SK-N-SH treated with all-trans-retinoic acid at 6 μM for 48 hours (cell line): ENCODE results near the gene COX7A1.
A peak's percentile ranks its signal among the peaks of the same experiment; 100 is the strongest.

Source experiments
- ATAC-seq: fragments of 200-7000 bp; cut with Tn5 transposase; 3 replicates; pipeline ENCODE4 v1.9.1; 2020; ENCODE audit warnings: mild to moderate bottlenecking, moderate library complexity
- ARNTL ChIP-seq: fragments of 450-650 bp; formaldehyde crosslinking; IDR thresholded peaks from 2 replicates; pipeline ENCODE4 v1.5.0; 2020; ENCODE audit warnings: low read depth, mild to moderate bottlenecking, moderate library complexity, borderline replicate concordance
- BACH2 ChIP-seq: fragments of 250-450 bp; sonication (Bioruptor Pico); IDR thresholded peaks from 2 replicates; pipeline ENCODE4 v1.9.0; 2021; ENCODE audit warnings: mild to moderate bottlenecking, borderline replicate concordance
- CSDC2 ChIP-seq: fragments of 250-450 bp; sonication (Bioruptor Pico); IDR thresholded peaks from 2 replicates; pipeline ENCODE4 v1.5.0; 2020; ENCODE audit warnings: mild to moderate bottlenecking, moderate library complexity
- ESRRG ChIP-seq: fragments of 250-450 bp; sonication (Bioruptor Pico); IDR thresholded peaks from 2 replicates; pipeline ENCODE4 v1.6.1; 2021; ENCODE audit warnings: mild to moderate bottlenecking
- GLIS3 ChIP-seq: fragments of 250-450 bp; sonication (Bioruptor Pico); IDR thresholded peaks from 2 replicates; pipeline ENCODE4 v1.5.0; 2020; ENCODE audit warnings: mild to moderate bottlenecking, moderate library complexity
- ISL1 ChIP-seq: fragments of 250-450 bp; sonication (Bioruptor Pico); IDR thresholded peaks from 2 replicates; pipeline ENCODE4 v2.1.2; 2022; ENCODE audit warnings: mild to moderate bottlenecking, moderate library complexity
- OSR1 ChIP-seq: fragments of 250-450 bp; sonication (Bioruptor Pico); IDR thresholded peaks from 2 replicates; pipeline ENCODE4 v1.8.0; 2022; ENCODE audit warnings: moderate library complexity, mild to moderate bottlenecking, inconsistent platforms
- PATZ1 ChIP-seq: fragments of 250-450 bp; sonication (Bioruptor Pico); IDR thresholded peaks from 2 replicates; pipeline ENCODE4 v1.8.0; 2020; ENCODE audit warnings: mild to moderate bottlenecking, moderate library complexity, borderline replicate concordance
- PPARA ChIP-seq: fragments of 250-450 bp; sonication (Bioruptor Pico); IDR thresholded peaks from 2 replicates; pipeline ENCODE4 v1.5.0; 2020; ENCODE audit warnings: mild to moderate bottlenecking, borderline replicate concordance
- SNAI2 ChIP-seq: fragments of 250-450 bp; sonication (Bioruptor Pico); IDR thresholded peaks from 2 replicates; pipeline ENCODE4 v1.5.0; 2020; ENCODE audit warnings: mild to moderate bottlenecking, moderate library complexity
- TCF4 ChIP-seq: fragments of 250-450 bp; sonication (Bioruptor Pico); IDR thresholded peaks from 2 replicates; pipeline ENCODE4 v1.8.0; 2021; ENCODE audit warnings: mild to moderate bottlenecking, moderate library complexity, borderline replicate concordance
- TOX ChIP-seq: fragments of 250-450 bp; sonication (Bioruptor Pico); IDR thresholded peaks from 2 replicates; pipeline ENCODE4 v1.8.0; 2021; ENCODE audit warnings: mild to moderate bottlenecking, moderate library complexity, borderline replicate concordance
- TSHZ2 ChIP-seq: fragments of 250-450 bp; sonication (Bioruptor Pico); IDR thresholded peaks from 2 replicates; pipeline ENCODE4 v1.5.0; 2020; ENCODE audit warnings: mild to moderate bottlenecking, moderate library complexity
- ZC3H10 ChIP-seq: fragments of 250-450 bp; sonication (Bioruptor Pico); IDR thresholded peaks from 2 replicates; pipeline ENCODE4 v1.5.1; 2021; ENCODE audit warnings: mild to moderate bottlenecking, moderate library complexity
- ZFP3 ChIP-seq: fragments of 250-450 bp; sonication (Bioruptor Pico); IDR thresholded peaks from 2 replicates; pipeline ENCODE4 v1.5.0; 2020; ENCODE audit warnings: mild to moderate bottlenecking, moderate library complexity
- ZFP30 ChIP-seq: fragments of 450-650 bp; formaldehyde crosslinking; IDR thresholded peaks from 2 replicates; pipeline ENCODE4 v1.5.0; 2022; ENCODE audit warnings: mild to moderate bottlenecking, moderate library complexity
- ZNF565 ChIP-seq: fragments of 450-650 bp; formaldehyde crosslinking; conservative IDR thresholded peaks from 2 replicates; pipeline ENCODE4 v1.5.0; 2020; ENCODE audit warnings: low read depth, mild to moderate bottlenecking, moderate library complexity
- ZNF70 ChIP-seq: fragments of 450-650 bp; formaldehyde crosslinking; IDR thresholded peaks from 2 replicates; pipeline ENCODE4 v1.5.0; 2020; ENCODE audit warnings: mild to moderate bottlenecking, moderate library complexity
- ZNF8 ChIP-seq: fragments of 450-650 bp; formaldehyde crosslinking; IDR thresholded peaks from 2 replicates; pipeline ENCODE4 v1.5.0; 2020; ENCODE audit warnings: mild to moderate bottlenecking, moderate library complexity
- TF ChIP-seq, protein P1 (sequence below): fragments of 250-450 bp; sonication (Bioruptor Pico); IDR thresholded peaks from 2 replicates; pipeline ENCODE4 v1.5.1; 2020; ENCODE audit warnings: low read depth, mild to moderate bottlenecking, moderate library complexity
- TF ChIP-seq, protein P2 (sequence below): fragments of 250-450 bp; sonication (Bioruptor Pico); IDR thresholded peaks from 2 replicates; pipeline ENCODE4 v1.8.0; 2021; ENCODE audit warnings: low read depth, mild to moderate bottlenecking, moderate library complexity, borderline replicate concordance

COX7A1 gene

DNA sequence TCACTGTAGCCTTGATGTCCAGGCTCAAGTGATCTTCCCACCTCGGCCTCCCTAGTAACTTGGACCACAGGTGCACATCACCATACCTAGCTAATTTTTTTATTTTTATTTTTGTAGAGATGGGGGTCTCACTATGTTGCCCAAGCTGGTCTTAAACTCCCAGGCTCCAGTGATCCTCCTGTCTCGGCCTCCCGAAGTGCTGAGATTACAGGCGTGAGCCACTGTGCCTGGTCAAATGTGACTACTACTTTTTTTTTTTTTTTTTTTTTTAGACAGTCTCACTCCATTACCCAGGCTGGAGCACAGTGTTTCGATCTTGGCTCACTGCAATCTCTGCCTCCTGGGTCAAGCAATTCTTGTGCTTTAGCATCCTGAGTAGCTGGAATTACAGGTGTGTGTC lies 20.6 kb upstream of the COX7A1 start:
- no peak for TF ChIP-seq TSHZ2 (CRISPR knock-in tag)
- TF ChIP-seq ARNTL = no peak
- TF ChIP-seq, protein P1, sequence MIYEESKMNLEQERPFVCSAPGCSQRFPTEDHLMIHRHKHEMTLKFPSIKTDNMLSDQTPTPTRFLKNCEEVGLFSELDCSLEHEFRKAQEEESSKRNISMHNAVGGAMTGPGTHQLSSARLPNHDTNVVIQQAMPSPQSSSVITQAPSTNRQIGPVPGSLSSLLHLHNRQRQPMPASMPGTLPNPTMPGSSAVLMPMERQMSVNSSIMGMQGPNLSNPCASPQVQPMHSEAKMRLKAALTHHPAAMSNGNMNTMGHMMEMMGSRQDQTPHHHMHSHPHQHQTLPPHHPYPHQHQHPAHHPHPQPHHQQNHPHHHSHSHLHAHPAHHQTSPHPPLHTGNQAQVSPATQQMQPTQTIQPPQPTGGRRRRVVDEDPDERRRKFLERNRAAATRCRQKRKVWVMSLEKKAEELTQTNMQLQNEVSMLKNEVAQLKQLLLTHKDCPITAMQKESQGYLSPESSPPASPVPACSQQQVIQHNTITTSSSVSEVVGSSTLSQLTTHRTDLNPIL (CRISPR knock-in tag) = no peak
- TF ChIP-seq ZFP3 (CRISPR knock-in tag) = no peak
- TF ChIP-seq GLIS3 (CRISPR knock-in tag) = no peak
- TF ChIP-seq PPARA (CRISPR knock-in tag) = no peak
- TF ChIP-seq BACH2 (CRISPR knock-in tag) = no peak
- no peak for TF ChIP-seq ZNF70 (CRISPR knock-in tag)
- TF ChIP-seq OSR1 (CRISPR knock-in tag) = no peak
- TF ChIP-seq SNAI2 = no peak
- TF ChIP-seq ZNF565 (CRISPR knock-in tag) = no peak
- TF ChIP-seq PATZ1 (CRISPR knock-in tag) = no peak
- TF ChIP-seq TCF4 (CRISPR knock-in tag) = no peak
- TF ChIP-seq, all 23 proteins: peak for 0
- ATAC-seq = no peak

DNA sequence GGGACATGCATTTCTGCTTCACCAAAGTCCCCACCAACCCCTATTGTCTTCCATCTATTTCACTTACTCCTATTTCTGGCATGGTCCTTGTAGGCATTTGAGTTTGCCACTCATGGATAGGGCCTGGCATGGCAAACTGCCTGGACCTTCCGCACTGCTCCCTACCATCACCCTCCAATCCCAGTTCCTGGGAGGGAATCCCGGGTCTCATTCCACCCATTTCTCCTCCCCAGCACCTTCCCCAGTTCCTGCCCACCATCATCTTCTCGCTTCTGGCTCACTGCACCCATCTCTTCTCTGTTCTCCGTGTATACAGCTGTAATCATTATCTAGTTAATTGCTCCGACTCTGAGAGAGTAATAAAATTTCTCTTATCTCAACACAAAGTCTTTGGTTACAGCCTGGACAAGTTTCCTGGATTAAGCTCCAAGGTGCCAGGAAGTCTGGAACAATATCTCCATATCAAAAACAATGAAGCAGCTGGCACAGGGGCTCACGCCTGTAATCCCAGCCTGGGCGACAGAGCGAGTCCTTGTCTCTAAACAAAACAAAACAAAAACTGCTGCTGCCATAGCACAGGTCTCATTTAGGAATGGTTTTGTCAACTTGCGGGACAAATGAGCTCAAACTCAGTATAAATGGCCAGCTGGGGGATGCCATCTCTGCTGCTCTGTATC lies 17.0 kb upstream of the COX7A1 start:
- TF ChIP-seq ISL1 (CRISPR knock-in tag) (0 out of 2 replicates have a peak, but pooled peaks have one; percentile 8), TOX (CRISPR knock-in tag) (no peak), TCF4 (CRISPR knock-in tag) (peak; percentile 12; the same call in 1 of the 2 replicates)
- TF ChIP-seq, all 23 proteins: peak for 2
- ATAC-seq = peak; percentile 12; the same call in 2 of the 3 replicates

GRCh38 chr19:36163813-36164212 lies 11.6 kb upstream of the COX7A1 start:
- ATAC-seq = no peak
- TF ChIP-seq ZNF8 = no peak
- no peak for TF ChIP-seq PATZ1 (CRISPR knock-in tag)
- no peak for TF ChIP-seq SNAI2
- TF ChIP-seq, protein P2, sequence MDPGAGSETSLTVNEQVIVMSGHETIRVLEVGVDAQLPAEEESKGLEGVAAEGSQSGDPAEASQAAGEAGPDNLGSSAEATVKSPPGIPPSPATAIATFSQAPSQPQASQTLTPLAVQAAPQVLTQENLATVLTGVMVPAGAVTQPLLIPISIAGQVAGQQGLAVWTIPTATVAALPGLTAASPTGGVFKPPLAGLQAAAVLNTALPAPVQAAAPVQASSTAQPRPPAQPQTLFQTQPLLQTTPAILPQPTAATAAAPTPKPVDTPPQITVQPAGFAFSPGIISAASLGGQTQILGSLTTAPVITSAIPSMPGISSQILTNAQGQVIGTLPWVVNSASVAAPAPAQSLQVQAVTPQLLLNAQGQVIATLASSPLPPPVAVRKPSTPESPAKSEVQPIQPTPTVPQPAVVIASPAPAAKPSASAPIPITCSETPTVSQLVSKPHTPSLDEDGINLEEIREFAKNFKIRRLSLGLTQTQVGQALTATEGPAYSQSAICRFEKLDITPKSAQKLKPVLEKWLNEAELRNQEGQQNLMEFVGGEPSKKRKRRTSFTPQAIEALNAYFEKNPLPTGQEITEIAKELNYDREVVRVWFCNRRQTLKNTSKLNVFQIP = no peak
- no peak for TF ChIP-seq CSDC2 (CRISPR knock-in tag)
- TF ChIP-seq TSHZ2 (CRISPR knock-in tag) = no peak
- TF ChIP-seq ZNF565 (CRISPR knock-in tag) = no peak
- no peak for TF ChIP-seq ESRRG (CRISPR knock-in tag)
- TF ChIP-seq, protein P1 (CRISPR knock-in tag) = no peak
- TF ChIP-seq ZFP3 (CRISPR knock-in tag) = no peak
- no peak for TF ChIP-seq ZC3H10 (CRISPR knock-in tag)
- TF ChIP-seq ISL1 (CRISPR knock-in tag) = no peak
- no peak for TF ChIP-seq OSR1 (CRISPR knock-in tag)
- no peak for TF ChIP-seq ARNTL
- TF ChIP-seq TCF4 (CRISPR knock-in tag) = no peak
- TF ChIP-seq ZFP30 = no peak
